H1 (cell line): ENCODE measurements around the gene PPAN. TPM values are rescaled to one million over a fixed set of nuclear protein-coding genes. Genes with fewer than 3 reads are reported as not detected.

Experiments used
- CTCF ChIA-PET: fragments of 300-600 bp; sonication (Branson Sonifier 250); formaldehyde crosslinking; loops from one replicate; lab custom pipeline; 2021; ENCODE audit not compliant: partially characterized antibody; lab: Charles Lee
- POLR2A ChIA-PET: fragments of 300-600 bp; sonication (Branson Sonifier 250); formaldehyde crosslinking; loops from one replicate; lab custom pipeline; 2021; ENCODE audit warnings: inconsistent platforms; ENCODE audit not compliant: partially characterized antibody; lab: Charles Lee
- DNase-seq, 2 experiments: peaks; one replicate each; pipeline versions ENCODE4 v3.0.0 to v3.0.0-alpha.2; 2010 to 2022; ENCODE audit warnings: low spot score in 2 of 2, low read depth in 1 of 2, mixed read lengths in 1 of 2
- FAIRE-seq: peaks from 2 replicates; lab custom pipeline; 2011; peaks lifted over from hg19 to GRCh38; lab: Jason Lieb, UNC
- H2AFZ ChIP-seq: 2 replicates; pipeline ENCODE4 v1.8.1; 2012; ENCODE audit warnings: low read length, inconsistent platforms
- H2AK5ac ChIP-seq: 2 replicates; pipeline ENCODE4 v1.6.1; 2013; ENCODE audit warnings: low read depth, low read length
- H2BK120ac ChIP-seq: replicated peaks from 2 replicates; pipeline ENCODE3; 2013; ENCODE audit warnings: low read depth, low read length, inconsistent platforms
- H2BK12ac ChIP-seq: 2 replicates; pipeline ENCODE4 v1.6.1; 2013; ENCODE audit warnings: low read depth, low read length
- H2BK15ac ChIP-seq: 2 replicates; pipeline ENCODE4 v1.6.1; 2013; ENCODE audit warnings: low read length
- H2BK20ac ChIP-seq: 2 replicates; pipeline ENCODE4 v1.6.1; 2013; ENCODE audit warnings: low read length
- H2BK5ac ChIP-seq: 2 replicates; pipeline ENCODE4 v1.6.1; 2013; ENCODE audit warnings: low read depth, low read length
- H3K14ac ChIP-seq: 2 replicates; pipeline ENCODE4 v1.6.1; 2013; ENCODE audit warnings: inconsistent platforms; ENCODE audit not compliant: insufficient read length
- H3K18ac ChIP-seq: 2 replicates; pipeline ENCODE4 v1.6.1; 2013; ENCODE audit warnings: low read length; ENCODE audit errors: extremely low read depth
- H3K23ac ChIP-seq: 2 replicates; pipeline ENCODE4 v1.6.1; 2013; ENCODE audit warnings: inconsistent platforms; ENCODE audit not compliant: insufficient read length
- H3K23me2 ChIP-seq: 2 replicates; pipeline ENCODE4 v1.6.1; 2013; ENCODE audit warnings: low read depth, low read length
- H3K27ac ChIP-seq: 2 replicates; pipeline ENCODE4 v1.6.1; 2011; ENCODE audit warnings: low read depth, low read length, inconsistent platforms
- H3K27me3 ChIP-seq, 4 experiments: replicated peaks in 1 of 4; 1 replicate in 1 of 4; 2 replicates in 3 of 4; pipeline versions ENCODE4 v1.6.1 to v1.8.1; 2011 to 2013; ENCODE audit warnings: low read length in 3 of 4, mild to moderate bottlenecking in 3 of 4, inconsistent platforms in 2 of 4, mixed read lengths in 2 of 4, moderate library complexity in 1 of 4; ENCODE audit not compliant: control insufficient read depth in 3 of 4, insufficient read depth in 3 of 4; ENCODE audit errors: extremely low read depth in 1 of 4
- H3K36me3 ChIP-seq, 4 experiments: 2 replicates each; pipeline versions ENCODE4 v1.6.1 to v1.8.1; 2011 to 2013; ENCODE audit warnings: mild to moderate bottlenecking in 4 of 4, low read length in 3 of 4, moderate library complexity in 2 of 4, control low read depth in 1 of 4, inconsistent platforms in 1 of 4; ENCODE audit not compliant: insufficient read depth in 4 of 4, control insufficient read depth in 2 of 4
- H3K4ac ChIP-seq: replicated peaks from 2 replicates; pipeline ENCODE3; 2013; ENCODE audit warnings: low read length, low read depth, mixed read lengths, inconsistent platforms; ENCODE audit not compliant: insufficient read length
- H3K4me1 ChIP-seq, 4 experiments: replicated peaks in 1 of 4; 1 replicate in 1 of 4; 2 replicates in 3 of 4; pipeline versions ENCODE4 v1.6.1 to v1.8.1; 2011 to 2013; ENCODE audit warnings: low read length in 3 of 4, inconsistent platforms in 2 of 4, mixed read lengths in 1 of 4; ENCODE audit not compliant: insufficient read depth in 4 of 4, control insufficient read depth in 3 of 4
- H3K4me2 ChIP-seq, 2 experiments: 2 replicates each; pipeline versions ENCODE4 v1.6.1 to v1.8.1; 2011 to 2013; ENCODE audit warnings: low read depth in 2 of 2, low read length in 2 of 2, control low read depth in 1 of 2, inconsistent platforms in 1 of 2, mild to moderate bottlenecking in 1 of 2; ENCODE audit not compliant: insufficient read depth in 1 of 2
- H3K4me3 ChIP-seq, 4 experiments: fragments of 200-600, 300-600 bp in 1 of 4; sonication (generic), shearing (Covaris generic), sonication (Bioruptor Twin) in 1 of 4; 2 replicates each; pipeline versions ENCODE4 v1.5.1 to v1.8.1; 2011 to 2016; ENCODE audit warnings: low read length in 4 of 4, low read depth in 3 of 4, control low read depth in 2 of 4, inconsistent platforms in 2 of 4, mild to moderate bottlenecking in 2 of 4, mixed read lengths in 1 of 4, moderate library complexity in 1 of 4; ENCODE audit not compliant: insufficient read depth in 2 of 4; ENCODE audit errors: extremely low read depth in 1 of 4
- H3K56ac ChIP-seq: replicated peaks from 2 replicates; pipeline ENCODE3; 2013; ENCODE audit warnings: low read depth, mild to moderate bottlenecking, mixed read lengths, low read length, inconsistent platforms; ENCODE audit not compliant: insufficient read length
- H3K79me1 ChIP-seq: 2 replicates; pipeline ENCODE4 v1.6.1; 2013; ENCODE audit warnings: low read depth, low read length, control low read depth
- H3K79me2 ChIP-seq, 2 experiments: 2 replicates each; pipeline versions ENCODE4 v1.6.1 to v1.8.1; 2012 to 2013; ENCODE audit warnings: low read length in 2 of 2, mild to moderate bottlenecking in 2 of 2, inconsistent platforms in 1 of 2; ENCODE audit not compliant: insufficient read depth in 2 of 2, control insufficient read depth in 1 of 2
- H3K9ac ChIP-seq, 4 experiments: replicated peaks in 1 of 4; 1 replicate in 1 of 4; 2 replicates in 3 of 4; pipeline versions ENCODE4 v1.6.1 to v1.8.1; 2011 to 2013; ENCODE audit warnings: low read depth in 3 of 4, low read length in 3 of 4, control low read depth in 2 of 4, mild to moderate bottlenecking in 2 of 4, moderate library complexity in 2 of 4, inconsistent platforms in 1 of 4; ENCODE audit errors: extremely low read depth in 1 of 4
- H3K9me3 ChIP-seq, 2 experiments: 2 replicates each; pipeline versions ENCODE4 v1.6.1 to v1.8.1; 2012 to 2013; ENCODE audit warnings: mild to moderate bottlenecking in 2 of 2, moderate library complexity in 2 of 2, control low read depth in 1 of 2, inconsistent platforms in 1 of 2, low read depth in 1 of 2, low read length in 1 of 2, mixed read lengths in 1 of 2; ENCODE audit not compliant: insufficient read depth in 2 of 2
- H4K20me1 ChIP-seq, 2 experiments: replicated peaks in 1 of 2; 2 replicates each; pipeline versions ENCODE3 to v1.8.1; 2011 to 2013; ENCODE audit warnings: inconsistent platforms in 2 of 2, low read length in 2 of 2, mild to moderate bottlenecking in 1 of 2; ENCODE audit not compliant: insufficient read depth in 2 of 2, control insufficient read depth in 1 of 2
- H4K5ac ChIP-seq: 2 replicates; pipeline ENCODE4 v1.6.1; 2013; ENCODE audit warnings: low read length, low read depth, mixed read lengths, inconsistent platforms; ENCODE audit not compliant: insufficient read length
- H4K8ac ChIP-seq: 2 replicates; pipeline ENCODE4 v1.8.0; 2013; ENCODE audit warnings: mild to moderate bottlenecking, moderate library complexity, low read length, inconsistent platforms; ENCODE audit not compliant: insufficient read depth; ENCODE audit errors: extremely low read depth
- H4K91ac ChIP-seq: replicated peaks from 2 replicates; pipeline ENCODE3; 2013; ENCODE audit warnings: low read length, mixed read lengths, inconsistent platforms; ENCODE audit not compliant: insufficient read length
- BCL11A ChIP-seq, 2 experiments: IDR thresholded peaks; one replicate each; pipeline ENCODE4 v1.6.1; 2011; ENCODE audit warnings: low read depth in 2 of 2, low read length in 2 of 2, mild to moderate bottlenecking in 2 of 2
- MAFK ChIP-seq: IDR thresholded peaks from 2 replicates; pipeline ENCODE4 v1.6.1; 2012; ENCODE audit warnings: low read depth, mild to moderate bottlenecking, improper control_type of control experiment, low read length
- POLR2AphosphoS5 ChIP-seq: IDR thresholded peaks from 2 replicates; pipeline ENCODE4 v1.6.1; 2011; ENCODE audit warnings: low read depth, low read length
- YY1 ChIP-seq: IDR thresholded peaks from 2 replicates; pipeline ENCODE4 v1.6.1; 2011; ENCODE audit warnings: low read depth, mild to moderate bottlenecking, low read length
- WGBS, 2 experiments: shearing (Covaris generic) in 1 of 2; methylation state at CpG; one replicate each; pipeline versions ENCODE4 v1.1.6 to v1.1.7; 2013 to 2015; ENCODE audit warnings: low lambda C conversion rate in 2 of 2, mixed read lengths in 2 of 2, inconsistent platforms in 1 of 2, low coverage in 1 of 2, missing lambda C conversion rate in 1 of 2; ENCODE audit not compliant: insufficient replicate concordance in 2 of 2, insufficient coverage in 1 of 2, insufficient read length in 1 of 2; ENCODE audit errors: extremely low coverage in 1 of 2, missing lambda C conversion rate in 1 of 2; 5-methylcytosine and 5-hydroxymethylcytosine counted together
- polyA plus RNA-seq, 7 experiments: library from polyadenylated mRNA; depleted of rRNA in 3 of 7; stranded (reverse) in 5 of 7; unstranded in 2 of 7; fragments of >200 nt in 5 of 7; fragments of 200-250 nt in 2 of 7; gene quantifications; 1 replicate in 5 of 7; 2 replicates in 1 of 7; 4 replicates in 1 of 7; pipeline versions ENCODE4 v1.2.1 to v1.2.3, GENCODE V29; 2011 to 2013; ENCODE audit warnings: missing spikeins in 2 of 7, mixed read lengths in 2 of 7
- total RNA-seq: library from RNA; stranded (reverse); fragmentation: NEBNext Ultra II Directional; extraction: Animal tissue kit (Norgen Biotek cat#: 25700); gene quantifications from 2 replicates; pipeline ENCODE4 v1.2.1, GENCODE V29; 2021

PPAN gene
- total and polyA plus RNA-seq, 2 of the 8 experiments (the other 6 are each of a cell fraction or from before 2014, with no cell fraction given): 48.8 to 74.4 TPM

- H3K14ac ChIP-seq: no peak overlapping the region
- H3K79me1 ChIP-seq: no peaks in the 10 kb centered on the region
- H3K4me2 ChIP-seq: no peak overlapping the region
- H3K56ac ChIP-seq: no peak overlapping the region
- H2BK5ac ChIP-seq: no peak overlapping the region
- no peak overlapping the region for H2BK15ac ChIP-seq
- CTCF ChIA-PET: interaction anchor here (0.6 to 1.6 kb wide), 5 partner anchors 18 to 302 kb away, joined by 3 to 4 read pairs (median 3); partner anchors contain the start of gene ICAM1
- H3K23ac ChIP-seq: no peak overlapping the region
- H3K18ac ChIP-seq: no peak overlapping the region
- POLR2A ChIA-PET: interaction anchor here (2.4 to 29.1 kb wide), 2 partner anchors 18 to 28 kb away, joined by 6 to 412 read pairs; partner anchors contain the start of genes ANGPTL6, EIF3G, P2RY11 and PPAN
- no peak overlapping the region for H2AK5ac ChIP-seq
- no peak overlapping the region for H2AFZ ChIP-seq
- no peak overlapping the region for H3K4ac ChIP-seq
- no peak overlapping the region for H4K5ac ChIP-seq
- WGBS, 2 experiments: 96% methylated on average over 38 of the region's 38 CpGs; no CpG with 5 or more reads in 1 of the 2 experiments
- no peak overlapping the region for H4K91ac ChIP-seq
- no peaks in the 10 kb centered on the region for H3K27me3 ChIP-seq
- TF ChIP-seq POLR2AphosphoS5 (peak; percentile 35; the same call in 1 of the 2 replicates), MAFK (no peak), BCL11A (IDR thresholded peaks at IDR 0.05; ENCODE audit: low read depth in 2 of 2, low read length in 2 of 2) (no peak), YY1 (no peak)
- H2BK12ac ChIP-seq: no peak overlapping the region
- DNase-seq: no peak
- H3K23me2 ChIP-seq: no peaks in the 10 kb centered on the region
- no peak overlapping the region for H2BK120ac ChIP-seq
- no peak overlapping the region for H3K4me3 ChIP-seq
- H2BK20ac ChIP-seq: no peak overlapping the region
- H3K9me3 ChIP-seq: no peaks in the 10 kb centered on the region
- no peaks in the 10 kb centered on the region for H3K4me1 ChIP-seq
- FAIRE-seq: no peak
- H3K79me2 ChIP-seq: no peaks in the 10 kb centered on the region
- peaks cover 53 to 98% (median 82%) of the 10 kb centered on the region in 4 experiments for H3K36me3 ChIP-seq
- no peak overlapping the region for H3K27ac ChIP-seq
- peak overlapping the region; percentile 57; the same call in 1 of the 2 replicates for H4K8ac ChIP-seq
- H4K20me1 ChIP-seq: peaks cover 6 to 27% of the 10 kb centered on the region in 2 experiments
- H3K9ac ChIP-seq: no peak overlapping the region
Observed at GRCh38 chr19:10137751-10138682, 31.9 kb downstream of the PPAN start.
